Measurements from ENCODE around the gene TNRC18.
"Not testable (repeated sequence)": the region's sequence is repeated elsewhere in the genome, so short reads cannot be mapped to it uniquely, and the experiment has no call there.

The TNRC18 gene

GRCh38 chr7:5383314-5384098, 40.1 kb downstream of the TNRC18 start:
- H3K27ac Mint-ChIP-seq: no peak overlapping the region
- no peak for ATAC-seq
- no peaks in the 10 kb centered on the region for H3K27me3 Mint-ChIP-seq
- H3K36me3 Mint-ChIP-seq: peaks cover 29% of the 10 kb centered on the region
- H3K4me3 Mint-ChIP-seq: no peak overlapping the region
- H3K4me1 Mint-ChIP-seq: peaks cover 35% of the 10 kb centered on the region
- H3K9me3 Mint-ChIP-seq: no peaks in the 10 kb centered on the region

GRCh38 chr7:5382281-5382892, 41.2 kb downstream of the TNRC18 start:
- H3K27me3 Mint-ChIP-seq: no peaks in the 10 kb centered on the region
- no peak overlapping the region for H3K27ac Mint-ChIP-seq
- H3K4me1 Mint-ChIP-seq: peaks cover 35% of the 10 kb centered on the region
- H3K36me3 Mint-ChIP-seq: peaks cover 33% of the 10 kb centered on the region
- H3K4me3 Mint-ChIP-seq: no peak overlapping the region
- ATAC-seq: no peak
- no peaks in the 10 kb centered on the region for H3K9me3 Mint-ChIP-seq

GRCh38 chr7:5381071-5381772, 42.4 kb downstream of the TNRC18 start:
- H3K4me3 Mint-ChIP-seq: no peak overlapping the region
- no peak for ATAC-seq
- H3K9me3 Mint-ChIP-seq: no peaks in the 10 kb centered on the region
- H3K27ac Mint-ChIP-seq: no peak overlapping the region
- H3K27me3 Mint-ChIP-seq: no peaks in the 10 kb centered on the region
- H3K36me3 Mint-ChIP-seq: peaks cover 30% of the 10 kb centered on the region
- peaks cover 35% of the 10 kb centered on the region for H3K4me1 Mint-ChIP-seq

- no peak overlapping the region for H3K27ac Mint-ChIP-seq
- H3K36me3 Mint-ChIP-seq: peaks cover 31% of the 10 kb centered on the region
- no peaks in the 10 kb centered on the region for H3K9me3 Mint-ChIP-seq
- ATAC-seq: no peak
- no peaks in the 10 kb centered on the region for H3K27me3 Mint-ChIP-seq
- peaks cover 35% of the 10 kb centered on the region for H3K4me1 Mint-ChIP-seq
- no peak overlapping the region for H3K4me3 Mint-ChIP-seq
These were observed 43.1 kb downstream of the TNRC18 start for GRCh38 chr7:5380350-5381070.

GRCh38 chr7:5379546-5379945, 44.1 kb downstream of the TNRC18 start:
- ATAC-seq: no peak
- no peaks in the 10 kb centered on the region for H3K9me3 Mint-ChIP-seq
- no peak overlapping the region for H3K4me3 Mint-ChIP-seq
- H3K27me3 Mint-ChIP-seq: no peaks in the 10 kb centered on the region
- no peak overlapping the region for H3K27ac Mint-ChIP-seq
- H3K4me1 Mint-ChIP-seq: peaks cover 31% of the 10 kb centered on the region
- peaks cover 32% of the 10 kb centered on the region for H3K36me3 Mint-ChIP-seq

- no peak overlapping the region for H3K4me3 Mint-ChIP-seq
- no peaks in the 10 kb centered on the region for H3K27me3 Mint-ChIP-seq
- H3K27ac Mint-ChIP-seq: no peak overlapping the region
- peaks cover 19% of the 10 kb centered on the region for H3K4me1 Mint-ChIP-seq
- no peaks in the 10 kb centered on the region for H3K9me3 Mint-ChIP-seq
- H3K36me3 Mint-ChIP-seq: peaks cover 35% of the 10 kb centered on the region
- no peak for ATAC-seq
These were observed 45.8 kb downstream of the TNRC18 start for GRCh38 chr7:5377816-5378215.

- Mint-ChIP-seq H3K27ac (no peak overlapping the region), H3K36me3 (peaks cover 35% of the 10 kb centered on the region), H3K27me3 (no peaks in the 10 kb centered on the region), H3K4me1 (peaks cover 15% of the 10 kb centered on the region), H3K9me3 (no peaks in the 10 kb centered on the region), H3K4me3 (no peak overlapping the region)
- ATAC-seq: no peak
These were observed 46.4 kb downstream of the TNRC18 start for GRCh38 chr7:5377279-5377678.

- ATAC-seq: no peak
- peaks cover 2% of the 10 kb centered on the region for H3K4me1 Mint-ChIP-seq
- H3K9me3 Mint-ChIP-seq: no peaks in the 10 kb centered on the region
- no peak overlapping the region for H3K4me3 Mint-ChIP-seq
- peaks cover 43% of the 10 kb centered on the region for H3K36me3 Mint-ChIP-seq
- H3K27ac Mint-ChIP-seq: no peak overlapping the region
- no peaks in the 10 kb centered on the region for H3K27me3 Mint-ChIP-seq
These were observed 47.7 kb downstream of the TNRC18 start for GRCh38 chr7:5375925-5376324.

GRCh38 chr7:5374464-5374863, 49.2 kb downstream of the TNRC18 start:
- H3K4me3 Mint-ChIP-seq: no peak overlapping the region
- H3K9me3 Mint-ChIP-seq: no peaks in the 10 kb centered on the region
- peak; percentile 21 for ATAC-seq
- peaks cover 54% of the 10 kb centered on the region for H3K36me3 Mint-ChIP-seq
- no peaks in the 10 kb centered on the region for H3K4me1 Mint-ChIP-seq
- no peaks in the 10 kb centered on the region for H3K27me3 Mint-ChIP-seq
- no peak overlapping the region for H3K27ac Mint-ChIP-seq

- Mint-ChIP-seq H3K4me1 (no peaks in the 10 kb centered on the region), H3K9me3 (no peaks in the 10 kb centered on the region), H3K27ac (no peak overlapping the region), H3K27me3 (no peaks in the 10 kb centered on the region), H3K4me3 (no peak overlapping the region), H3K36me3 (peaks cover 63% of the 10 kb centered on the region)
- no peak for ATAC-seq
These were observed 50.3 kb downstream of the TNRC18 start for GRCh38 chr7:5373300-5373699.

- no peak overlapping the region for H3K4me3 Mint-ChIP-seq
- peaks cover 53% of the 10 kb centered on the region for H3K36me3 Mint-ChIP-seq
- no peaks in the 10 kb centered on the region for H3K9me3 Mint-ChIP-seq
- H3K27me3 Mint-ChIP-seq: no peaks in the 10 kb centered on the region
- peaks cover 12% of the 10 kb centered on the region for H3K4me1 Mint-ChIP-seq
- ATAC-seq: no peak
- no peak overlapping the region for H3K27ac Mint-ChIP-seq
These were observed 52.9 kb downstream of the TNRC18 start for GRCh38 chr7:5370454-5371353.

GRCh38 chr7:5367661-5368060, 56.0 kb downstream of the TNRC18 start:
- Mint-ChIP-seq H3K27ac (no peak overlapping the region), H3K27me3 (no peaks in the 10 kb centered on the region), H3K9me3 (no peaks in the 10 kb centered on the region), H3K36me3 (peaks cover 32% of the 10 kb centered on the region), H3K4me3 (no peak overlapping the region), H3K4me1 (peaks cover 22% of the 10 kb centered on the region)
- no peak for ATAC-seq

- not testable (repeated sequence) for H3K27me3 Mint-ChIP-seq, H3K9me3 Mint-ChIP-seq, H3K27ac Mint-ChIP-seq, H3K4me3 Mint-ChIP-seq
- Mint-ChIP-seq H3K36me3 (peaks cover 36% of the 10 kb centered on the region), H3K4me1 (peaks cover 22% of the 10 kb centered on the region)
- peak; percentile 87 for ATAC-seq
These were observed 57.5 kb downstream of the TNRC18 start for GRCh38 chr7:5365976-5366625.

- Mint-ChIP-seq H3K36me3 (peaks cover 34% of the 10 kb centered on the region), H3K9me3 (no peaks in the 10 kb centered on the region), H3K27me3 (no peaks in the 10 kb centered on the region), H3K4me3 (no peak overlapping the region), H3K4me1 (peaks cover 22% of the 10 kb centered on the region), H3K27ac (no peak overlapping the region)
- ATAC-seq: peak; percentile 70
These were observed 59.9 kb downstream of the TNRC18 start for GRCh38 chr7:5363729-5364128.
